ENCODE results near the gene ZDHHC7.
"Not testable (repeated sequence)": the region's sequence is repeated elsewhere in the genome, so short reads cannot be mapped to it uniquely, and the experiment has no call there.

Gene ZDHHC7

GRCh38 chr16:84940670-84941551 is 70.4 kb downstream of the ZDHHC7 start:
- peaks cover 3% of the 10 kb centered on the region for H3K27me3 Mint-ChIP-seq
- H3K36me3 Mint-ChIP-seq (ENCODE audit: low read depth): no peaks in the 10 kb centered on the region
- H3K4me3 Mint-ChIP-seq: no peak overlapping the region
- H3K9me3 Mint-ChIP-seq: no peaks in the 10 kb centered on the region
- no peaks in the 10 kb centered on the region for H3K4me1 Mint-ChIP-seq (ENCODE audit: low read depth)
- H3K27ac Mint-ChIP-seq: no peak overlapping the region

GRCh38 chr16:84938616-84939015 is 72.7 kb downstream of the ZDHHC7 start:
- not testable (repeated sequence) for H3K9me3 Mint-ChIP-seq; H3K27ac Mint-ChIP-seq; H3K4me1 Mint-ChIP-seq (ENCODE audit: low read depth); H3K4me3 Mint-ChIP-seq; H3K36me3 Mint-ChIP-seq (ENCODE audit: low read depth); H3K27me3 Mint-ChIP-seq

GRCh38 chr16:84937196-84938005 is 73.9 kb downstream of the ZDHHC7 start:
- H3K27me3 Mint-ChIP-seq: no peaks in the 10 kb centered on the region
- H3K4me1 Mint-ChIP-seq (ENCODE audit: low read depth): no peaks in the 10 kb centered on the region
- no peaks in the 10 kb centered on the region for H3K36me3 Mint-ChIP-seq (ENCODE audit: low read depth)
- H3K4me3 Mint-ChIP-seq: no peak overlapping the region
- H3K27ac Mint-ChIP-seq: no peak overlapping the region
- H3K9me3 Mint-ChIP-seq: no peaks in the 10 kb centered on the region

- Mint-ChIP-seq H3K36me3 (ENCODE audit: low read depth) (no peaks in the 10 kb centered on the region), H3K4me1 (ENCODE audit: low read depth) (peaks cover 4% of the 10 kb centered on the region), H3K9me3 (peaks cover 3% of the 10 kb centered on the region), H3K27me3 (no peaks in the 10 kb centered on the region), H3K4me3 (no peak overlapping the region), H3K27ac (no peak overlapping the region)
Measured at GRCh38 chr16:84933774-84934631, 77.3 kb downstream of the ZDHHC7 start.

- Mint-ChIP-seq H3K36me3 (ENCODE audit: low read depth) (no peaks in the 10 kb centered on the region), H3K27ac (no peak overlapping the region), H3K4me1 (ENCODE audit: low read depth) (peaks cover 4% of the 10 kb centered on the region)
Measured at GRCh38 chr16:84932681-84933080, 78.7 kb downstream of the ZDHHC7 start.

GRCh38 chr16:84931506-84931905 is 79.8 kb downstream of the ZDHHC7 start:
- H3K27ac Mint-ChIP-seq: no peak overlapping the region
- no peaks in the 10 kb centered on the region for H3K27me3 Mint-ChIP-seq
- peaks cover 3% of the 10 kb centered on the region for H3K9me3 Mint-ChIP-seq
- H3K4me1 Mint-ChIP-seq (ENCODE audit: low read depth): peaks cover 4% of the 10 kb centered on the region
- H3K36me3 Mint-ChIP-seq (ENCODE audit: low read depth): no peaks in the 10 kb centered on the region
- H3K4me3 Mint-ChIP-seq: no peak overlapping the region

More at GRCh38 chr16:84932681-84933080, 78.7 kb downstream of the ZDHHC7 start:
- peaks cover 3% of the 10 kb centered on the region for H3K9me3 Mint-ChIP-seq
- H3K27me3 Mint-ChIP-seq: no peaks in the 10 kb centered on the region
- H3K4me3 Mint-ChIP-seq: no peak overlapping the region

- Mint-ChIP-seq H3K36me3 (ENCODE audit: low read depth) (no peaks in the 10 kb centered on the region), H3K4me3 (peak overlapping the region; percentile 27), H3K27ac (peak overlapping the region; percentile 81), H3K4me1 (ENCODE audit: low read depth) (peaks cover 4% of the 10 kb centered on the region), H3K9me3 (peaks cover 3% of the 10 kb centered on the region), H3K27me3 (no peaks in the 10 kb centered on the region)
Measured at GRCh38 chr16:84931107-84931494, 80.2 kb downstream of the ZDHHC7 start.

- H3K4me3 Mint-ChIP-seq: peak overlapping the region; percentile 27
- H3K27me3 Mint-ChIP-seq: no peaks in the 10 kb centered on the region
- peak overlapping the region; percentile 81 for H3K27ac Mint-ChIP-seq
- H3K9me3 Mint-ChIP-seq: peaks cover 3% of the 10 kb centered on the region
- H3K36me3 Mint-ChIP-seq (ENCODE audit: low read depth): no peaks in the 10 kb centered on the region
- H3K4me1 Mint-ChIP-seq (ENCODE audit: low read depth): peaks cover 4% of the 10 kb centered on the region
Measured at GRCh38 chr16:84930298-84931106, 80.8 kb downstream of the ZDHHC7 start.

- H3K27me3 Mint-ChIP-seq: no peaks in the 10 kb centered on the region
- peaks cover 3% of the 10 kb centered on the region for H3K9me3 Mint-ChIP-seq
- peak overlapping the region; percentile 43 for H3K4me3 Mint-ChIP-seq
- H3K4me1 Mint-ChIP-seq (ENCODE audit: low read depth): peaks cover 4% of the 10 kb centered on the region
- H3K36me3 Mint-ChIP-seq (ENCODE audit: low read depth): no peaks in the 10 kb centered on the region
- peak overlapping the region; percentile 76 for H3K27ac Mint-ChIP-seq
Measured at GRCh38 chr16:84929421-84930297, 81.7 kb downstream of the ZDHHC7 start.

GRCh38 chr16:84928679-84929420 is 82.5 kb downstream of the ZDHHC7 start:
- no peaks in the 10 kb centered on the region for H3K36me3 Mint-ChIP-seq (ENCODE audit: low read depth)
- H3K27me3 Mint-ChIP-seq: no peaks in the 10 kb centered on the region
- H3K4me3 Mint-ChIP-seq: no peak overlapping the region
- peak overlapping the region; percentile 26 for H3K27ac Mint-ChIP-seq
- peaks cover 3% of the 10 kb centered on the region for H3K9me3 Mint-ChIP-seq
- peaks cover 4% of the 10 kb centered on the region for H3K4me1 Mint-ChIP-seq (ENCODE audit: low read depth)

GRCh38 chr16:84927621-84928591 is 83.4 kb downstream of the ZDHHC7 start:
- Mint-ChIP-seq H3K27ac (no peak overlapping the region), H3K36me3 (ENCODE audit: low read depth) (no peaks in the 10 kb centered on the region), H3K27me3 (no peaks in the 10 kb centered on the region), H3K9me3 (peaks cover 3% of the 10 kb centered on the region), H3K4me3 (no peak overlapping the region), H3K4me1 (ENCODE audit: low read depth) (peaks cover 4% of the 10 kb centered on the region)

- H3K27ac Mint-ChIP-seq: no peak overlapping the region
- H3K36me3 Mint-ChIP-seq (ENCODE audit: low read depth): no peaks in the 10 kb centered on the region
- peaks cover 3% of the 10 kb centered on the region for H3K9me3 Mint-ChIP-seq
- H3K4me3 Mint-ChIP-seq: no peak overlapping the region
- H3K4me1 Mint-ChIP-seq (ENCODE audit: low read depth): peaks cover 4% of the 10 kb centered on the region
- no peaks in the 10 kb centered on the region for H3K27me3 Mint-ChIP-seq
Measured at GRCh38 chr16:84926462-84926861, 84.9 kb downstream of the ZDHHC7 start.

Data from stimulated activated naive CD8-positive, alpha-beta T cell treated with anti-CD3 and anti-CD28 coated beads, Interleukin-15, Interleukin-2, amounts not matched to agents 100 ng/mL and 50 ng/mL, for 24 hours (primary cell).